ENCODE results near the gene SP7. TPM values are rescaled to one million over a fixed set of nuclear protein-coding genes. Genes with fewer than 3 reads are reported as not detected.
A peak's percentile ranks its signal among the peaks of the same experiment; 100 is the strongest.

SP7 gene
- total and polyA plus RNA-seq, 9 of the 15 experiments (the other 6 are each of a cell fraction or from before 2014, with no cell fraction given), result 0.04 TPM; not detected in 8

DNA sequence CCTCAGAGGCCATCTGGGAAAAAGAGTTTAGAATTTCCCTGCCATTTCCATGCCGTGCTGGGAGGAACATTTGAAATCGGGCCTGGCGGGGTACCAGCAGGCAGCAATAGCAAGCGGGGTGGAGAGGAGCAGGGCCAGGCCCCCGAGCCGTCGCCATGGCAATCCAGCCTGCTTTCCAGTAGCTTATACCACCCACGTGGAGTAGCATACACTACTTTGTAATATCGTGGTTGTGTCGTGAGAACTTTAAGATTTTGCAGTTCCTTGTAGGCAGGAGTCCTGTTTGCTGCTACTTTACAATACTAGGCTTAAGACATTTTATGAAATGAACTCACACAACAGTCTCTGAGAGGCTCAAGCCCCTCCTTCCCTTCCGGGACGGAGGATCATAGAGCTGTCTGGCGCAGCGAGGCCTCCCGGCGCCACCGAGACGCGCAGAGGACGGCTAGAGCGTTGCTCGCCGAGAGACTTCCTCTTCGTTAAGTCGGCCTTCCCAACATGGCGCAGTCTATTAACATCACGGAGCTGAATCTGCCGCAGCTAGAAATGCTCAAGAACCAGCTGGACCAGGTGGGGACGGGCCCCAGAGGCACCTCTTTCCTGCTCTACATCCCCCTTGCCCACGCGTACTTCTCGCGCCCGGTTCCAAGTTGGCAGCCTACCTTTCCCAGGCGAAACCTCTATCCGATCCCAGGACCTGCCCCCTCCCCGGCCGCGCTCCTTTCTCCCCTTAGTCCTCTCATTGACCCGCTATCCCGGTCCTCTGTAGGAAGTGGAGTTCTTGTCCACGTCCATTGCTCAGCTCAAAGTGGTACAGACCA, 40.9 kb downstream of the SP7 start, which contains the start of gene PFDN5 (continued):
- no peak for TF ChIP-seq FOXM1 (IDR thresholded peaks at IDR 0.05; ENCODE audit: low read depth)
- peak; percentile 82; the same call in 1 of the 2 replicates for TF ChIP-seq FOXM1 (CRISPR knock-in tag; IDR thresholded peaks at IDR 0.05; ENCODE audit: low read depth)
- 0 out of 2 replicates have a peak, but pooled peaks have one; percentile 18 for TF ChIP-seq CC2D1A (IDR thresholded peaks at IDR 0.05)
- no peak for TF ChIP-seq ZNF740 (CRISPR knock-in tag; IDR thresholded peaks at IDR 0.05)
- no peak for TF ChIP-seq ZNF740 (tag; IDR thresholded peaks at IDR 0.05)
- no peak for TF ChIP-seq ZNF444 (CRISPR knock-in tag; IDR thresholded peaks at IDR 0.05)
- TF ChIP-seq, protein P1, sequence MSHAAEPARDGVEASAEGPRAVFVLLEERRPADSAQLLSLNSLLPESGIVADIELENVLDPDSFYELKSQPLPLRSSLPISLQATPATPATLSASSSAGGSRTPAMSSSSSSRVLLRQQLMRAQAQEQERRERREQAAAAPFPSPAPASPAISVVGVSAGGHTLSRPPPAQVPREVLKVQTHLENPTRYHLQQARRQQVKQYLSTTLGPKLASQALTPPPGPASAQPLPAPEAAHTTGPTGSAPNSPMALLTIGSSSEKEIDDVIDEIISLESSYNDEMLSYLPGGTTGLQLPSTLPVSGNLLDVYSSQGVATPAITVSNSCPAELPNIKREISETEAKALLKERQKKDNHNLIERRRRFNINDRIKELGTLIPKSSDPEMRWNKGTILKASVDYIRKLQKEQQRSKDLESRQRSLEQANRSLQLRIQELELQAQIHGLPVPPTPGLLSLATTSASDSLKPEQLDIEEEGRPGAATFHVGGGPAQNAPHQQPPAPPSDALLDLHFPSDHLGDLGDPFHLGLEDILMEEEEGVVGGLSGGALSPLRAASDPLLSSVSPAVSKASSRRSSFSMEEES (CRISPR knock-in tag; IDR thresholded peaks at IDR 0.05), result no peak
- peak; percentile 67; the same call in 1 of the 2 replicates for TF ChIP-seq ZBED1 (IDR thresholded peaks at IDR 0.05)
- no peak for TF ChIP-seq CHD2 (IDR thresholded peaks at IDR 0.05; ENCODE audit: low read depth, low read length)
- peak; percentile 99 for TF ChIP-seq THAP12 (CRISPR knock-in tag; IDR thresholded peaks at IDR 0.05)
- peak; percentile 23 for TF ChIP-seq POU5F1 (IDR thresholded peaks at IDR 0.05; ENCODE audit: borderline replicate concordance, low read depth, low read length, partially characterized antibody)
- no peak for TF ChIP-seq ZFP1 (CRISPR knock-in tag; IDR thresholded peaks at IDR 0.05)
- TF ChIP-seq, protein P2, sequence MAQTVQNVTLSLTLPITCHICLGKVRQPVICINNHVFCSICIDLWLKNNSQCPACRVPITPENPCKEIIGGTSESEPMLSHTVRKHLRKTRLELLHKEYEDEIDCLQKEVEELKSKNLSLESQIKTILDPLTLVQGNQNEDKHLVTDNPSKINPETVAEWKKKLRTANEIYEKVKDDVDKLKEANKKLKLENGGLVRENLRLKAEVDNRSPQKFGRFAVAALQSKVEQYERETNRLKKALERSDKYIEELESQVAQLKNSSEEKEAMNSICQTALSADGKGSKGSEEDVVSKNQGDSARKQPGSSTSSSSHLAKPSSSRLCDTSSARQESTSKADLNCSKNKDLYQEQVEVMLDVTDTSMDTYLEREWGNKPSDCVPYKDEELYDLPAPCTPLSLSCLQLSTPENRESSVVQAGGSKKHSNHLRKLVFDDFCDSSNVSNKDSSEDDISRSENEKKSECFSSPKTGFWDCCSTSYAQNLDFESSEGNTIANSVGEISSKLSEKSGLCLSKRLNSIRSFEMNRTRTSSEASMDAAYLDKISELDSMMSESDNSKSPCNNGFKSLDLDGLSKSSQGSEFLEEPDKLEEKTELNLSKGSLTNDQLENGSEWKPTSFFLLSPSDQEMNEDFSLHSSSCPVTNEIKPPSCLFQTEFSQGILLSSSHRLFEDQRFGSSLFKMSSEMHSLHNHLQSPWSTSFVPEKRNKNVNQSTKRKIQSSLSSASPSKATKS (CRISPR knock-in tag; IDR thresholded peaks at IDR 0.05), result no peak
- TF ChIP-seq CREBBP (IDR thresholded peaks at IDR 0.05; ENCODE audit: low read depth, low read length), result no peak
- no peak for TF ChIP-seq MCM5 (IDR thresholded peaks at IDR 0.05; ENCODE audit: low read depth)
- TF ChIP-seq ZNF699 (CRISPR knock-in tag; IDR thresholded peaks at IDR 0.05; ENCODE audit: insufficient replicate concordance), result no peak
- no peak for TF ChIP-seq CCNT2 (IDR thresholded peaks at IDR 0.05; ENCODE audit: borderline replicate concordance, extremely low read depth, insufficient read length, low read depth, low read length)
- no peak for TF ChIP-seq DLX4 (CRISPR knock-in tag; IDR thresholded peaks at IDR 0.05)

Measured in K562 (cell line).